IMR-90 (cell line): ENCODE data around the gene STRIP2. TPM values are rescaled to one million over a fixed set of nuclear protein-coding genes. Genes with fewer than 3 reads are reported as not detected.

Source experiments
- ATAC-seq: fragments of 200-7000 bp; cut with Tn5 transposase; 2 replicates; pipeline ENCODE4 v1.9.1; 2020; ENCODE audit warnings: low read depth, mild to moderate bottlenecking, moderate library complexity
- BruUV-seq: library from RNA; stranded (reverse); fragments of 400-500 nt; replicated peaks from 2 replicates; lab custom pipeline; 2021; lab: Mats Ljungman, UMichigan
- CTCF ChIA-PET: fragments of 300-600 bp; formaldehyde crosslinking; extraction: SDS; loops from one replicate; lab custom pipeline; 2021; ENCODE audit warnings: antibody characterized with exemption; lab: Yijun Ruan, JAX
- POLR2A ChIA-PET: fragments of 300-600 bp; sonication (Branson Sonifier 250); formaldehyde crosslinking; loops from one replicate; lab custom pipeline; 2022; ENCODE audit warnings: antibody characterized with exemption; ENCODE audit not compliant: unreplicated experiment; lab: Charles Lee
- DNase-seq: peaks from one replicate; pipeline ENCODE4 v3.0.0; 2013
- H2AFZ ChIP-seq: replicated peaks from 2 replicates; pipeline ENCODE3; 2013; ENCODE audit warnings: low read length, mild to moderate bottlenecking; ENCODE audit not compliant: poor library complexity
- H2AK5ac ChIP-seq: 2 replicates; pipeline ENCODE4 v1.6.1; 2013; ENCODE audit warnings: low read depth, low read length, inconsistent platforms
- H2AK9ac ChIP-seq: replicated peaks from 2 replicates; pipeline ENCODE3; 2013; ENCODE audit warnings: mild to moderate bottlenecking, low read depth, low read length, moderate library complexity; ENCODE audit not compliant: poor library complexity
- H2BK120ac ChIP-seq: 2 replicates; pipeline ENCODE4 v1.6.1; 2013; ENCODE audit warnings: low read depth, low read length, inconsistent platforms
- H2BK15ac ChIP-seq: 3 replicates; pipeline ENCODE4 v1.6.1; 2013; ENCODE audit warnings: low read depth, low read length, inconsistent platforms
- H2BK20ac ChIP-seq: 2 replicates; pipeline ENCODE4 v1.6.1; 2013; ENCODE audit warnings: low read depth, mild to moderate bottlenecking, inconsistent platforms, low read length, moderate library complexity
- H2BK5ac ChIP-seq: 2 replicates; pipeline ENCODE4 v1.6.1; 2013; ENCODE audit warnings: mild to moderate bottlenecking, low read depth, low read length, inconsistent platforms; ENCODE audit not compliant: poor library complexity, severe bottlenecking
- H3K14ac ChIP-seq: replicated peaks from 2 replicates; pipeline ENCODE4 v1.6.1; 2013; ENCODE audit warnings: low read depth, low read length, inconsistent platforms
- H3K18ac ChIP-seq: 2 replicates; pipeline ENCODE4 v1.6.1; 2013; ENCODE audit warnings: low read depth, low read length, control low read depth
- H3K23ac ChIP-seq: 2 replicates; pipeline ENCODE4 v1.6.1; 2013; ENCODE audit warnings: low read depth, low read length, inconsistent platforms
- H3K27ac ChIP-seq: 2 replicates; pipeline ENCODE4 v1.5.1; 2013; ENCODE audit warnings: mild to moderate bottlenecking, control low read depth, low read length; ENCODE audit not compliant: insufficient read depth
- H3K27me3 ChIP-seq: 2 replicates; pipeline ENCODE4 v1.6.1; 2013; ENCODE audit warnings: low read length; ENCODE audit not compliant: control insufficient read depth, insufficient read depth
- H3K36me3 ChIP-seq: 2 replicates; pipeline ENCODE4 v1.6.1; 2013; ENCODE audit warnings: low read length, mixed read lengths; ENCODE audit not compliant: control insufficient read depth, insufficient read depth
- H3K4ac ChIP-seq: 2 replicates; pipeline ENCODE4 v1.6.1; 2013; ENCODE audit warnings: low read depth, low read length, inconsistent platforms
- H3K4me1 ChIP-seq: 2 replicates; pipeline ENCODE4 v1.6.1; 2013; ENCODE audit warnings: low read length, mixed read lengths; ENCODE audit not compliant: control insufficient read depth, insufficient read depth
- H3K4me2 ChIP-seq: 2 replicates; pipeline ENCODE4 v1.6.1; 2013; ENCODE audit warnings: low read depth, mild to moderate bottlenecking, control low read depth, low read length, moderate library complexity
- H3K4me3 ChIP-seq: 2 replicates; pipeline ENCODE4 v1.5.1; 2013; ENCODE audit warnings: low read depth, mild to moderate bottlenecking, control low read depth, low read length, moderate library complexity; ENCODE audit not compliant: insufficient read depth
- H3K56ac ChIP-seq: 2 replicates; pipeline ENCODE4 v1.6.1; 2013; ENCODE audit warnings: low read length, inconsistent platforms; ENCODE audit not compliant: insufficient read depth; ENCODE audit errors: extremely low read depth
- H3K79me1 ChIP-seq, 2 experiments: 2 replicates each; pipeline ENCODE4 v1.6.1; 2013; ENCODE audit warnings: low read length in 2 of 2, inconsistent platforms in 1 of 2, low read depth in 1 of 2
- H3K9ac ChIP-seq: 2 replicates; pipeline ENCODE4 v1.6.1; 2013; ENCODE audit warnings: low read depth, low read length, control low read depth
- H3K9me1 ChIP-seq: 2 replicates; pipeline ENCODE4 v1.6.1; 2013; ENCODE audit warnings: low read length, inconsistent platforms; ENCODE audit not compliant: insufficient read depth
- H3K9me3 ChIP-seq: 2 replicates; pipeline ENCODE4 v1.6.1; 2013; ENCODE audit warnings: low read length; ENCODE audit not compliant: control insufficient read depth, insufficient read depth
- H4K20me1 ChIP-seq: 2 replicates; pipeline ENCODE4 v1.6.1; 2013; ENCODE audit warnings: low read length, inconsistent platforms; ENCODE audit not compliant: insufficient read depth
- H4K5ac ChIP-seq: 2 replicates; pipeline ENCODE4 v1.6.1; 2013; ENCODE audit warnings: mild to moderate bottlenecking, low read depth, low read length, control low read depth
- H4K8ac ChIP-seq, 2 experiments: 2 replicates each; pipeline ENCODE4 v1.6.1; 2013; ENCODE audit warnings: low read depth in 2 of 2, low read length in 2 of 2, control low read depth in 1 of 2, inconsistent platforms in 1 of 2
- H4K91ac ChIP-seq: 2 replicates; pipeline ENCODE4 v1.6.1; 2013; ENCODE audit warnings: low read depth, low read length, inconsistent platforms; ENCODE audit not compliant: insufficient read depth
- BHLHE40 ChIP-seq: fragments of 150-350 bp; IDR thresholded peaks from 2 replicates; pipeline ENCODE4 v1.6.1; 2016; ENCODE audit warnings: mild to moderate bottlenecking, low read depth, low read length
- MAFK ChIP-seq: IDR thresholded peaks from 2 replicates; pipeline ENCODE4 v1.6.1; 2012; ENCODE audit warnings: low read depth, low read length, improper control_type of control experiment
- MXI1 ChIP-seq: IDR thresholded peaks from 2 replicates; pipeline ENCODE4 v1.6.1; 2012; ENCODE audit warnings: low read depth, mild to moderate bottlenecking, low read length, moderate library complexity, borderline replicate concordance
- POLR2A ChIP-seq: IDR thresholded peaks from 2 replicates; pipeline ENCODE4 v1.6.1; 2012; ENCODE audit warnings: mild to moderate bottlenecking, low read depth, low read length
- RAD21 ChIP-seq: IDR thresholded peaks from 2 replicates; pipeline ENCODE4 v1.6.1; 2012; ENCODE audit warnings: low read length, improper control_type of control experiment
- RFX5 ChIP-seq: IDR thresholded peaks from 2 replicates; pipeline ENCODE4 v1.8.0; 2012; ENCODE audit warnings: low read depth, mild to moderate bottlenecking, low read length, moderate library complexity
- WGBS, 2 experiments: methylation state at CpG; one replicate each; pipeline versions ENCODE4 v1.1.5 to v1.1.7; 2013; ENCODE audit warnings: missing lambda C conversion rate in 2 of 2; ENCODE audit not compliant: insufficient read length in 1 of 2; ENCODE audit errors: extremely low coverage in 2 of 2; 5-methylcytosine and 5-hydroxymethylcytosine counted together
- dilution Hi-C: fragments of 300-500 bp; cut with HindIII; formaldehyde crosslinking; loops from one replicate; pipeline ENCODE4 v1.14.3; 2018; ENCODE audit warnings: low sequenced_read_pairs; ENCODE audit not compliant: unreplicated experiment
- in situ Hi-C: fragments of 300-500 bp; cut with MboI; formaldehyde crosslinking; loops from 3 replicates; pipeline ENCODE4 v1.14.3; 2019; ENCODE audit warnings: low sequenced_read_pairs, inconsistent platforms, mixed read lengths
- intact Hi-C: fragments of 100-400 bp; cut with micrococcal nuclease; formaldehyde crosslinking; loops from 2 replicates; pipeline ENCODE4 v1.10.0; 2022
- polyA plus RNA-seq, 3 experiments: library from polyadenylated mRNA; depleted of rRNA; stranded (reverse); fragments of >200 nt; gene quantifications; 2 replicates each; pipeline ENCODE4 v1.2.3, GENCODE V29; 2012; ENCODE audit warnings: low replicate concordance in 1 of 3
- total RNA-seq: library from RNA; depleted of rRNA; stranded (reverse); fragments of >200 nt; gene quantifications from 2 replicates; pipeline ENCODE4 v1.2.3, GENCODE V29; 2012
- TF ChIP-seq, protein P1 (sequence below): fragments of 150-350 bp; IDR thresholded peaks from 2 replicates; pipeline ENCODE4 v1.6.1; 2017; ENCODE audit warnings: mild to moderate bottlenecking, antibody characterized with exemption, low read length, low read depth
- TF ChIP-seq, protein P2 (sequence below): conservative IDR thresholded peaks from 2 replicates; pipeline ENCODE4 v1.5.1; 2012; ENCODE audit warnings: mild to moderate bottlenecking, low read depth, low read length, improper control_type of control experiment
- TF ChIP-seq, protein P3 (sequence below): fragments of 150-350 bp; IDR thresholded peaks from 2 replicates; pipeline ENCODE4 v1.6.1; 2016; ENCODE audit warnings: low read depth, mild to moderate bottlenecking, low read length, moderate library complexity, borderline replicate concordance

STRIP2 gene
- total and polyA plus RNA-seq, 2 of the 4 experiments (the other 2 are of a cell fraction): 1.8 to 3.0 TPM

DNA sequence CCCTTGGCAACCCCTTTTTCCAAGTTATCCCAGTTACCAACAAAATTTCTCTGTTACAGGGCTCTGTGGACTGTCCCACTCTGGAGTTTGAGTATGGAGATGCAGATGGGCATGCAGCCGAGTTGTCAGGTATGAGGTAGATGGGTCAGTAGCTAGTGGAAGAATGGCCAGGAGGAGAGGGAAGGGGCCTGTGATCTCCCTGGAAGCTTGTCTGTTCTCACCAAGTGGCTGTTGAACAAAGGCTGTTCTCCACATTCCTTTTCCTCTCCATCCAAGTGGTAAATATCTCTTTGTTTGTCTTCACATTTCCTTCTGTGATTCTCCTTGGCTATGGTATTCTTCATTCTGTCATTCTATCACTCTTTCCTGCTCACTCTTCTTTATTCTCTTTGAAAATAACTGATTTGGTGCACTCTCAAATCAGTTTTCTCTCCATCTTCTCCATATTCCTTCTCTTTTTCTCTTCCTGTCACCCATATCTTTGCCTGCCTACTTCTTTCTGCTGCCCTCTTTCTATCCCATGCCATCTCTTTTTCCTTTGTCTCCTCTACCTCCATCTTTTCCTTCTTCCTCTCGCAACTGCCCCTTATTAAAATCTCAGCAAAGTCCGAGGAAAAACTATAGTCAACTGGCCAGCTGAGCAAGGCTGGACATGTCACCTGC, 5.9 kb downstream of the STRIP2 start:
- no peak for ATAC-seq
- H2BK20ac ChIP-seq: no peak overlapping the region
- no peak overlapping the region for H3K4me3 ChIP-seq
- no peak overlapping the region for H3K23ac ChIP-seq
- H4K91ac ChIP-seq: no peak overlapping the region
- H2AK5ac ChIP-seq: no peak overlapping the region
- H2BK15ac ChIP-seq: no peak overlapping the region
- peaks cover 0 to 4% of the 10 kb centered on the region in 2 experiments; a peak in 1 of 4 replicates for H3K79me1 ChIP-seq
- TF ChIP-seq POLR2A (no peak), RFX5 (no peak), MXI1 (no peak), BHLHE40 (no peak), MAFK (no peak), RAD21 (no peak)
- TF ChIP-seq, protein P1, sequence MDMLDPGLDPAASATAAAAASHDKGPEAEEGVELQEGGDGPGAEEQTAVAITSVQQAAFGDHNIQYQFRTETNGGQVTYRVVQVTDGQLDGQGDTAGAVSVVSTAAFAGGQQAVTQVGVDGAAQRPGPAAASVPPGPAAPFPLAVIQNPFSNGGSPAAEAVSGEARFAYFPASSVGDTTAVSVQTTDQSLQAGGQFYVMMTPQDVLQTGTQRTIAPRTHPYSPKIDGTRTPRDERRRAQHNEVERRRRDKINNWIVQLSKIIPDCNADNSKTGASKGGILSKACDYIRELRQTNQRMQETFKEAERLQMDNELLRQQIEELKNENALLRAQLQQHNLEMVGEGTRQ: no peak
- TF ChIP-seq, protein P2, sequence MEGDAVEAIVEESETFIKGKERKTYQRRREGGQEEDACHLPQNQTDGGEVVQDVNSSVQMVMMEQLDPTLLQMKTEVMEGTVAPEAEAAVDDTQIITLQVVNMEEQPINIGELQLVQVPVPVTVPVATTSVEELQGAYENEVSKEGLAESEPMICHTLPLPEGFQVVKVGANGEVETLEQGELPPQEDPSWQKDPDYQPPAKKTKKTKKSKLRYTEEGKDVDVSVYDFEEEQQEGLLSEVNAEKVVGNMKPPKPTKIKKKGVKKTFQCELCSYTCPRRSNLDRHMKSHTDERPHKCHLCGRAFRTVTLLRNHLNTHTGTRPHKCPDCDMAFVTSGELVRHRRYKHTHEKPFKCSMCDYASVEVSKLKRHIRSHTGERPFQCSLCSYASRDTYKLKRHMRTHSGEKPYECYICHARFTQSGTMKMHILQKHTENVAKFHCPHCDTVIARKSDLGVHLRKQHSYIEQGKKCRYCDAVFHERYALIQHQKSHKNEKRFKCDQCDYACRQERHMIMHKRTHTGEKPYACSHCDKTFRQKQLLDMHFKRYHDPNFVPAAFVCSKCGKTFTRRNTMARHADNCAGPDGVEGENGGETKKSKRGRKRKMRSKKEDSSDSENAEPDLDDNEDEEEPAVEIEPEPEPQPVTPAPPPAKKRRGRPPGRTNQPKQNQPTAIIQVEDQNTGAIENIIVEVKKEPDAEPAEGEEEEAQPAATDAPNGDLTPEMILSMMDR: no peak
- TF ChIP-seq, protein P3, sequence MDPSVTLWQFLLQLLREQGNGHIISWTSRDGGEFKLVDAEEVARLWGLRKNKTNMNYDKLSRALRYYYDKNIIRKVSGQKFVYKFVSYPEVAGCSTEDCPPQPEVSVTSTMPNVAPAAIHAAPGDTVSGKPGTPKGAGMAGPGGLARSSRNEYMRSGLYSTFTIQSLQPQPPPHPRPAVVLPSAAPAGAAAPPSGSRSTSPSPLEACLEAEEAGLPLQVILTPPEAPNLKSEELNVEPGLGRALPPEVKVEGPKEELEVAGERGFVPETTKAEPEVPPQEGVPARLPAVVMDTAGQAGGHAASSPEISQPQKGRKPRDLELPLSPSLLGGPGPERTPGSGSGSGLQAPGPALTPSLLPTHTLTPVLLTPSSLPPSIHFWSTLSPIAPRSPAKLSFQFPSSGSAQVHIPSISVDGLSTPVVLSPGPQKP: no peak
- no peak overlapping the region for H2BK120ac ChIP-seq
- no peak overlapping the region for H3K56ac ChIP-seq
- POLR2A ChIA-PET: no interaction called here
- CTCF ChIA-PET: interaction anchor here (1.5 kb wide), 1 partner anchor 22 kb away, joined by 3 read pairs; no protein-coding TSS in a partner anchor
- in situ Hi-C loops (no loop called here), intact Hi-C loops (no loop called here), dilution Hi-C loops (no loop called here)
- H3K27me3 ChIP-seq: no peaks in the 10 kb centered on the region
- DNase-seq: no peak
- H3K4me1 ChIP-seq: peaks cover 2% of the 10 kb centered on the region; the same call in 1 of the 2 replicates
- no peak overlapping the region for H3K14ac ChIP-seq
- no peaks in the 10 kb centered on the region for H3K9me3 ChIP-seq
- H4K5ac ChIP-seq: no peak overlapping the region
- H2BK5ac ChIP-seq: no peak overlapping the region
- no peak overlapping the region for H2AFZ ChIP-seq
- no TSS peak for BruUV-seq
- no peak overlapping the region for H3K4me2 ChIP-seq
- no peak overlapping the region for H3K27ac ChIP-seq
- no CpG with 5 or more reads among the region's 3 CpGs for WGBS, 2 experiments
- no peak overlapping the region for H3K4ac ChIP-seq
- H3K9ac ChIP-seq: no peak overlapping the region
- no peaks in the 10 kb centered on the region for H4K20me1 ChIP-seq
- H3K36me3 ChIP-seq: no peaks in the 10 kb centered on the region
- H3K18ac ChIP-seq: no peak overlapping the region
- H2AK9ac ChIP-seq: no peak overlapping the region
- H4K8ac ChIP-seq: no peak overlapping the region
- H3K9me1 ChIP-seq: no peaks in the 10 kb centered on the region
